Upper lobe of right lung (tissue), 1 donor: ENCODE data around the gene FIBCD1. TPM values are rescaled to one million over a fixed set of nuclear protein-coding genes. Genes with fewer than 3 reads are reported as not detected.

Source experiments
- ATAC-seq: fragments of 200-7000 bp; cut with Tn5 transposase; one replicate; pipeline ENCODE4 v1.9.1; 2020; ENCODE audit warnings: mild to moderate bottlenecking, moderate library complexity
- DNase-seq: peaks from one replicate; pipeline ENCODE4 v3.0.0-alpha.2; 2020
- H3K27ac ChIP-seq: fragments of 200-600 bp; one replicate; pipeline ENCODE4 v1.8.0; 2022
- H3K27me3 ChIP-seq: fragments of 200-600 bp; one replicate; pipeline ENCODE4 v1.8.0; 2022; ENCODE audit warnings: mild to moderate bottlenecking
- H3K36me3 ChIP-seq: fragments of 200-600 bp; one replicate; pipeline ENCODE4 v1.8.0; 2022
- H3K4me1 ChIP-seq: fragments of 200-600 bp; one replicate; pipeline ENCODE4 v1.8.0; 2022
- H3K4me3 ChIP-seq: fragments of 200-600 bp; one replicate; pipeline ENCODE4 v1.8.0; 2022; ENCODE audit warnings: mild to moderate bottlenecking
- H3K9me3 ChIP-seq: fragments of 200-600 bp; one replicate; pipeline ENCODE4 v1.8.0; 2022
- CTCF ChIP-seq: fragments of 200-600 bp; IDR thresholded peaks from one replicate; pipeline ENCODE4 v1.8.0; 2022; ENCODE audit warnings: antibody characterized with exemption
- intact Hi-C: fragments of 100-400 bp; cut with DNase I; formaldehyde crosslinking; loops from one replicate; pipeline ENCODE4 v1.11.0; 2022
- total RNA-seq: library from RNA; stranded (reverse); fragmentation: NEBNext Ultra II Directional; extraction: Animal tissue kit (Norgen Biotek cat#: 25700); gene quantifications from one replicate; pipeline ENCODE4 v1.2.1, GENCODE V29; 2021
- donor health status: DM: no; HTN: yes; CAD: no; lungs with severe emphysema.

FIBCD1 gene
- total RNA-seq, 1 donor from 2014 or later = 2.7 TPM

- no peak overlapping the region for H3K4me3 ChIP-seq
- peaks cover 97% of the 10 kb centered on the region for H3K36me3 ChIP-seq
- intact Hi-C loops = no loop called here
- H3K9me3 ChIP-seq = no peaks in the 10 kb centered on the region
- H3K4me1 ChIP-seq = no peaks in the 10 kb centered on the region
- H3K27me3 ChIP-seq = no peaks in the 10 kb centered on the region
- ATAC-seq (no peak), DNase-seq (no peak)
- TF ChIP-seq CTCF = no peak
- H3K27ac ChIP-seq = no peak overlapping the region
These were observed 59.1 kb downstream of the FIBCD1 start for GRCh38 chr9:130879863-130880411.

GRCh38 chr9:130878295-130878694 lies 60.8 kb downstream of the FIBCD1 start:
- no peak for TF ChIP-seq CTCF
- DNase-seq (no peak), ATAC-seq (no peak)
- Histone ChIP-seq H3K27ac (no peak overlapping the region), H3K36me3 (peaks cover 97% of the 10 kb centered on the region), H3K4me3 (no peak overlapping the region), H3K9me3 (no peaks in the 10 kb centered on the region), H3K4me1 (no peaks in the 10 kb centered on the region), H3K27me3 (no peaks in the 10 kb centered on the region)
- intact Hi-C loops = no loop called here

- no peak overlapping the region for H3K27ac ChIP-seq
- intact Hi-C loops = no loop called here
- DNase-seq = no peak
- ATAC-seq = no peak
- no peak for TF ChIP-seq CTCF
- no peaks in the 10 kb centered on the region for H3K27me3 ChIP-seq
- H3K4me3 ChIP-seq = no peak overlapping the region
- no peaks in the 10 kb centered on the region for H3K9me3 ChIP-seq
- peaks cover 98% of the 10 kb centered on the region for H3K36me3 ChIP-seq
- no peaks in the 10 kb centered on the region for H3K4me1 ChIP-seq
These were observed 61.7 kb downstream of the FIBCD1 start for GRCh38 chr9:130877300-130877699.

- intact Hi-C loops = no loop called here
- no peak for ATAC-seq
- no peak overlapping the region for H3K27ac ChIP-seq
These were observed 64.3 kb downstream of the FIBCD1 start for GRCh38 chr9:130874783-130875182.

GRCh38 chr9:130873966-130874365 lies 65.1 kb downstream of the FIBCD1 start:
- Histone ChIP-seq H3K27me3 (no peaks in the 10 kb centered on the region), H3K4me1 (no peaks in the 10 kb centered on the region), H3K9me3 (no peaks in the 10 kb centered on the region), H3K36me3 (peaks cover 85% of the 10 kb centered on the region), H3K27ac (no peak overlapping the region), H3K4me3 (no peak overlapping the region)
- DNase-seq (peak; percentile 6), ATAC-seq (no peak)
- no peak for TF ChIP-seq CTCF
- intact Hi-C loops = no loop called here

More at GRCh38 chr9:130874783-130875182, 64.3 kb downstream of the FIBCD1 start:
- Histone ChIP-seq H3K4me3 (no peak overlapping the region), H3K4me1 (no peaks in the 10 kb centered on the region), H3K27me3 (no peaks in the 10 kb centered on the region), H3K36me3 (peaks cover 87% of the 10 kb centered on the region), H3K9me3 (no peaks in the 10 kb centered on the region)
- DNase-seq = peak; percentile 26
- no peak for TF ChIP-seq CTCF
